Mesenteric fat pad (tissue), 1 donor: ENCODE measurements around the gene PPP4R4. TPM values are rescaled to one million over a fixed set of nuclear protein-coding genes. Genes with fewer than 3 reads are reported as not detected.

Experiments used
- DNase-seq: peaks from one replicate; pipeline ENCODE4 v3.0.0-alpha.2; 2020; ENCODE audit warnings: low spot score
- long read RNA-seq: library from polyadenylated mRNA; unstranded; transcript quantifications from one replicate; pipeline ENCODE4 v2.0.0, GENCODE V29; 2020
- total RNA-seq: library from RNA; stranded (reverse); fragmentation: NEBNext Ultra II Directional; extraction: Animal tissue kit (Norgen Biotek cat#: 25700); gene quantifications from one replicate; pipeline ENCODE4 v1.2.1, GENCODE V29; 2021
- donor health status: DM: yes; HTN: yes; CAD: no.

PPP4R4 gene
- 0.13 TPM for total RNA-seq
- long read RNA-seq, result 0 reads

GRCh38 chr14:94173885-94174603, at the start of gene PPP4R4:
PPP4R4 (plus strand) TSS chr14:94174322; CDS start chr14:94174466, 144 bp downstream.
- peak; percentile 91 for DNase-seq

GRCh38 chr14:94124582-94125377, 49.3 kb upstream of the PPP4R4 start:
- DNase-seq, result peak; percentile 26

GRCh38 chr14:94125659-94126418, 48.3 kb upstream of the PPP4R4 start:
- peak; percentile 64 for DNase-seq

GRCh38 chr14:94126419-94126677, 47.8 kb upstream of the PPP4R4 start:
- DNase-seq, result no peak

GRCh38 chr14:94126800-94127199, 47.3 kb upstream of the PPP4R4 start:
- DNase-seq, result no peak

GRCh38 chr14:94127330-94127729, 46.8 kb upstream of the PPP4R4 start:
- no peak for DNase-seq

GRCh38 chr14:94128216-94128839, 45.8 kb upstream of the PPP4R4 start:
- DNase-seq, result no peak

GRCh38 chr14:94129111-94129757, 44.9 kb upstream of the PPP4R4 start, which contains the start of gene IFI27L2:
IFI27L2 (minus strand) TSS chr14:94129604; CDS start chr14:94129564, 40 bp downstream.
- peak; percentile 90 for DNase-seq

- peak; percentile 79 for DNase-seq
Measured at GRCh38 chr14:94129758-94130414, 44.2 kb upstream of the PPP4R4 start.

GRCh38 chr14:94132285-94132887, 41.7 kb upstream of the PPP4R4 start:
- DNase-seq, result no peak

- DNase-seq, result no peak
Measured at GRCh38 chr14:94135476-94135875, 38.6 kb upstream of the PPP4R4 start.

- no peak for DNase-seq
Measured at GRCh38 chr14:94136575-94137331, 37.4 kb upstream of the PPP4R4 start.

- no peak for DNase-seq
Measured at GRCh38 chr14:94138251-94138650, 35.9 kb upstream of the PPP4R4 start.

GRCh38 chr14:94139006-94139405, 35.1 kb upstream of the PPP4R4 start:
- no peak for DNase-seq

GRCh38 chr14:94139421-94139820, 34.7 kb upstream of the PPP4R4 start:
- no peak for DNase-seq

GRCh38 chr14:94142247-94142646, 31.9 kb upstream of the PPP4R4 start:
- no peak for DNase-seq

GRCh38 chr14:94142836-94143235, 31.3 kb upstream of the PPP4R4 start:
- DNase-seq, result no peak

- DNase-seq, result no peak
Measured at GRCh38 chr14:94143239-94143638, 30.9 kb upstream of the PPP4R4 start.

- no peak for DNase-seq
Measured at GRCh38 chr14:94143711-94144110, 30.4 kb upstream of the PPP4R4 start.
